Activated CD4-positive, alpha-beta T cell treated with anti-CD3 and anti-CD28 coated beads, Interleukin-2, Interleukin-6, amounts not matched to agents 100 ng/mL and 50 ng/mL, durations not matched to agents 16 hours and 8 hours (primary cell): ENCODE measurements around the gene LYVE1.

Experiments
- DNase-seq: peaks from one replicate; pipeline ENCODE4 v3.0.0-alpha.2; 2020

LYVE1 gene

GRCh38 chr11:10518891-10519290 is 49.6 kb downstream of the LYVE1 start:
- DNase-seq = no peak

GRCh38 chr11:10518123-10518522 is 50.3 kb downstream of the LYVE1 start:
- no peak for DNase-seq

- DNase-seq = no peak
Observed at GRCh38 chr11:10515418-10515817, 53.0 kb downstream of the LYVE1 start.

- DNase-seq = no peak
Observed at GRCh38 chr11:10514709-10515108, 53.8 kb downstream of the LYVE1 start.

GRCh38 chr11:10514202-10514601 is 54.3 kb downstream of the LYVE1 start:
- no peak for DNase-seq

- DNase-seq = no peak
Observed at GRCh38 chr11:10511181-10511621, 57.3 kb downstream of the LYVE1 start.
